GM19452 (cell line): ENCODE measurements around the gene MSI2.

Experiments used
- ATAC-seq: cut with Tn5 transposase; IDR thresholded peaks from one replicate; pipeline ENCODE4 v1.9.1; 2021; ENCODE audit not compliant: unreplicated experiment

The MSI2 gene

GRCh38 chr17:57425903-57426880 lies 169.9 kb downstream of the MSI2 start:
- ATAC-seq, result no peak

GRCh38 chr17:57429966-57430365 lies 173.6 kb downstream of the MSI2 start:
- no peak for ATAC-seq

GRCh38 chr17:57431415-57431814 lies 175.1 kb downstream of the MSI2 start:
- no peak for ATAC-seq

GRCh38 chr17:57432507-57433277 lies 176.4 kb downstream of the MSI2 start:
- ATAC-seq, result no peak

- no peak for ATAC-seq
Measured at GRCh38 chr17:57433452-57433851, 177.1 kb downstream of the MSI2 start.

GRCh38 chr17:57434361-57434760 lies 178.0 kb downstream of the MSI2 start:
- ATAC-seq, result no peak

- ATAC-seq, result no peak
Measured at GRCh38 chr17:57436565-57436964, 180.2 kb downstream of the MSI2 start.

- no peak for ATAC-seq
Measured at GRCh38 chr17:57438066-57438731, 181.9 kb downstream of the MSI2 start.

GRCh38 chr17:57439651-57440050 lies 183.3 kb downstream of the MSI2 start:
- no peak for ATAC-seq

- ATAC-seq, result peak; percentile 43
Measured at GRCh38 chr17:57440522-57441269, 184.4 kb downstream of the MSI2 start.

GRCh38 chr17:57441270-57441600 lies 184.9 kb downstream of the MSI2 start:
- peak; percentile 41 for ATAC-seq

- ATAC-seq, result no peak
Measured at GRCh38 chr17:57442401-57442823, 186.1 kb downstream of the MSI2 start.

GRCh38 chr17:57442914-57443571 lies 186.7 kb downstream of the MSI2 start:
- no peak for ATAC-seq

- ATAC-seq, result no peak
Measured at GRCh38 chr17:57443781-57444180, 187.5 kb downstream of the MSI2 start.

GRCh38 chr17:57444682-57445450 lies 188.5 kb downstream of the MSI2 start:
- ATAC-seq, result no peak

- no peak for ATAC-seq
Measured at GRCh38 chr17:57445772-57446472, 189.6 kb downstream of the MSI2 start.

GRCh38 chr17:57447357-57447989 lies 191.2 kb downstream of the MSI2 start:
- ATAC-seq, result no peak

- no peak for ATAC-seq
Measured at GRCh38 chr17:57447990-57448758, 191.9 kb downstream of the MSI2 start.
